GM12873 (cell line): ENCODE data around the gene CACNG5.

Source experiments
- CTCF ChIP-seq: IDR thresholded peaks from 2 replicates; pipeline ENCODE4 v1.5.1; 2012; ENCODE audit warnings: low read depth, mild to moderate bottlenecking, moderate library complexity, low read length, control low read depth; ENCODE audit not compliant: insufficient read depth; ENCODE audit errors: missing control alignments

Gene CACNG5

GRCh38 chr17:66793814-66794213, 41.1 kb upstream of the CACNG5 start:
- no peak for TF ChIP-seq CTCF

GRCh38 chr17:66795486-66795885, 39.4 kb upstream of the CACNG5 start:
- TF ChIP-seq CTCF: no peak

GRCh38 chr17:66799849-66800537, 34.9 kb upstream of the CACNG5 start:
- no peak for TF ChIP-seq CTCF

GRCh38 chr17:66803474-66803951, 31.4 kb upstream of the CACNG5 start:
- no peak for TF ChIP-seq CTCF

GRCh38 chr17:66805567-66805966, 29.4 kb upstream of the CACNG5 start:
- TF ChIP-seq CTCF: no peak

GRCh38 chr17:66807182-66807581, 27.7 kb upstream of the CACNG5 start:
- TF ChIP-seq CTCF: no peak

GRCh38 chr17:66809408-66809807, 25.5 kb upstream of the CACNG5 start:
- TF ChIP-seq CTCF: no peak
